Keratinocyte (primary cell): ENCODE results near the gene SNRPD3. TPM values are rescaled to one million over a fixed set of nuclear protein-coding genes. Genes with fewer than 3 reads are reported as not detected.

Source experiments
- DNase-seq: peaks from one replicate; pipeline ENCODE4 v3.0.0-alpha.2; 2011; ENCODE audit warnings: low read depth, missing footprints, low spot score
- FAIRE-seq: peaks from 2 replicates; lab custom pipeline; 2011; peaks lifted over from hg19 to GRCh38; lab: Jason Lieb, UNC
- H2AFZ ChIP-seq: 2 replicates; pipeline ENCODE4 v1.6.0; 2012; ENCODE audit warnings: low read length, control low read depth, inconsistent platforms; ENCODE audit not compliant: control insufficient read depth
- H3K27ac ChIP-seq: 2 replicates; pipeline ENCODE4 v1.5.1; 2011; ENCODE audit warnings: low read length; ENCODE audit not compliant: control insufficient read depth, insufficient read depth
- H3K27me3 ChIP-seq: 3 replicates; pipeline ENCODE4 v1.6.0; 2011; ENCODE audit warnings: low read length; ENCODE audit not compliant: control insufficient read depth, insufficient read depth; ENCODE audit errors: extremely low read depth
- H3K36me3 ChIP-seq, 2 experiments: 2 replicates in 1 of 2; 3 replicates in 1 of 2; pipeline ENCODE4 v1.5.1; 2011; ENCODE audit warnings: low read length in 2 of 2, mild to moderate bottlenecking in 1 of 2; ENCODE audit not compliant: control insufficient read depth in 2 of 2, insufficient read depth in 2 of 2; ENCODE audit errors: extremely low read depth in 1 of 2
- H3K4me1 ChIP-seq: 3 replicates; pipeline ENCODE4 v1.5.1; 2011; ENCODE audit warnings: low read length; ENCODE audit not compliant: control insufficient read depth, insufficient read depth; ENCODE audit errors: extremely low read depth
- H3K4me2 ChIP-seq: 3 replicates; pipeline ENCODE4 v1.6.0; 2011; ENCODE audit warnings: low read depth, low read length; ENCODE audit not compliant: control insufficient read depth, insufficient read depth; ENCODE audit errors: extremely low read depth
- H3K4me3 ChIP-seq, 3 experiments: fragments of 200-600 bp in 1 of 3; sonication (generic) in 1 of 3; 2 replicates in 2 of 3; 3 replicates in 1 of 3; pipeline ENCODE4 v1.5.1; 2011 to 2016; ENCODE audit warnings: low read length in 3 of 3, mild to moderate bottlenecking in 3 of 3, control low read depth in 2 of 3, inconsistent platforms in 1 of 3, low read depth in 1 of 3, mixed read lengths in 1 of 3, mixed run types in 1 of 3, moderate library complexity in 1 of 3; ENCODE audit not compliant: control insufficient read depth in 2 of 3, insufficient read depth in 2 of 3; ENCODE audit errors: extremely low read depth in 1 of 3
- H3K79me2 ChIP-seq: 2 replicates; pipeline ENCODE4 v1.6.0; 2012; ENCODE audit warnings: low read length; ENCODE audit not compliant: control insufficient read depth, insufficient read depth
- H3K9ac ChIP-seq: 3 replicates; pipeline ENCODE4 v1.6.0; 2011; ENCODE audit warnings: low read length; ENCODE audit not compliant: control insufficient read depth, insufficient read depth; ENCODE audit errors: extremely low read depth
- H3K9me1 ChIP-seq: 3 replicates; pipeline ENCODE4 v1.6.0; 2011; ENCODE audit warnings: low read length; ENCODE audit not compliant: control insufficient read depth, insufficient read depth; ENCODE audit errors: extremely low read depth
- H3K9me3 ChIP-seq: 2 replicates; pipeline ENCODE4 v1.5.1; 2012; ENCODE audit warnings: low read depth, low read length; ENCODE audit not compliant: control insufficient read depth
- H4K20me1 ChIP-seq: 3 replicates; pipeline ENCODE4 v1.6.0; 2011; ENCODE audit warnings: low read length; ENCODE audit not compliant: control insufficient read depth, insufficient read depth; ENCODE audit errors: extremely low read depth
- EZH2 ChIP-seq: IDR thresholded peaks from one replicate; pipeline ENCODE4 v1.6.1; 2012; ENCODE audit warnings: inconsistent platforms, mild to moderate bottlenecking, low read length, moderate library complexity
- dilution Hi-C: fragments of 300-500 bp; cut with MboI; formaldehyde crosslinking; loops from one replicate; pipeline ENCODE4 v1.7.0; 2020; ENCODE audit warnings: low sequenced_read_pairs; ENCODE audit not compliant: extremely low pct_ligation_motif_present
- polyA plus RNA-seq, 5 experiments: library from polyadenylated mRNA; depleted of rRNA in 3 of 5; stranded (reverse) in 3 of 5; stranded (forward) in 1 of 5; unstranded in 1 of 5; fragments of >200 nt; gene quantifications; 1 replicate in 1 of 5; 2 replicates in 3 of 5; 3 replicates in 1 of 5; pipeline versions ENCODE4 v1.2.1 to v1.2.3, GENCODE V29; 2011 to 2012; ENCODE audit warnings: missing spikeins in 2 of 5, low read depth in 1 of 5, low replicate concordance in 1 of 5
- TF ChIP-seq, protein P1 (sequence below), 3 experiments: IDR thresholded peaks in 1 of 3; conservative IDR thresholded peaks in 1 of 3; optimal IDR thresholded peaks in 1 of 3; 2 replicates in 2 of 3; 3 replicates in 1 of 3; pipeline versions ENCODE3 to v1.5.1; 2011; ENCODE audit warnings: low read length in 3 of 3, mild to moderate bottlenecking in 3 of 3, moderate library complexity in 2 of 3, control low read depth in 1 of 3, inconsistent platforms in 1 of 3; ENCODE audit not compliant: insufficient read depth in 2 of 3; ENCODE audit errors: extremely low read depth in 1 of 3

The SNRPD3 gene
- polyA plus RNA-seq, 1 donor (not counting 4 experiments of a cell fraction or from before 2014, with no cell fraction given): 135 TPM

- dilution Hi-C loops: no loop called here
- H3K9me3 ChIP-seq: no peaks in the 10 kb centered on the region
- no peak overlapping the region for H3K27ac ChIP-seq
- H3K79me2 ChIP-seq: no peaks in the 10 kb centered on the region
- H3K4me1 ChIP-seq: no peaks in the 10 kb centered on the region
- H3K9me1 ChIP-seq: no peaks in the 10 kb centered on the region
- no peak overlapping the region for H2AFZ ChIP-seq
- H3K36me3 ChIP-seq: no peaks in the 10 kb centered on the region
- H3K27me3 ChIP-seq: peaks cover 15% of the 10 kb centered on the region
- TF ChIP-seq, protein P1, sequence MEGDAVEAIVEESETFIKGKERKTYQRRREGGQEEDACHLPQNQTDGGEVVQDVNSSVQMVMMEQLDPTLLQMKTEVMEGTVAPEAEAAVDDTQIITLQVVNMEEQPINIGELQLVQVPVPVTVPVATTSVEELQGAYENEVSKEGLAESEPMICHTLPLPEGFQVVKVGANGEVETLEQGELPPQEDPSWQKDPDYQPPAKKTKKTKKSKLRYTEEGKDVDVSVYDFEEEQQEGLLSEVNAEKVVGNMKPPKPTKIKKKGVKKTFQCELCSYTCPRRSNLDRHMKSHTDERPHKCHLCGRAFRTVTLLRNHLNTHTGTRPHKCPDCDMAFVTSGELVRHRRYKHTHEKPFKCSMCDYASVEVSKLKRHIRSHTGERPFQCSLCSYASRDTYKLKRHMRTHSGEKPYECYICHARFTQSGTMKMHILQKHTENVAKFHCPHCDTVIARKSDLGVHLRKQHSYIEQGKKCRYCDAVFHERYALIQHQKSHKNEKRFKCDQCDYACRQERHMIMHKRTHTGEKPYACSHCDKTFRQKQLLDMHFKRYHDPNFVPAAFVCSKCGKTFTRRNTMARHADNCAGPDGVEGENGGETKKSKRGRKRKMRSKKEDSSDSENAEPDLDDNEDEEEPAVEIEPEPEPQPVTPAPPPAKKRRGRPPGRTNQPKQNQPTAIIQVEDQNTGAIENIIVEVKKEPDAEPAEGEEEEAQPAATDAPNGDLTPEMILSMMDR (optimal IDR thresholded peaks at IDR 0.05 in 1 of 3, IDR thresholded peaks at IDR 0.05 in 1 of 3, conservative IDR thresholded peaks at IDR 0.05 in 1 of 3; ENCODE audit: extremely low read depth in 1 of 3, insufficient read depth in 2 of 3, low read length in 3 of 3): no peak
- no peak for DNase-seq
- no peak overlapping the region for H3K9ac ChIP-seq
- H3K4me3 ChIP-seq: no peak overlapping the region
- H4K20me1 ChIP-seq: no peaks in the 10 kb centered on the region
- no peak for FAIRE-seq
- H3K4me2 ChIP-seq: no peak overlapping the region
Measured at GRCh38 chr22:24507716-24508115, 48.1 kb upstream of the SNRPD3 start.

DNA sequence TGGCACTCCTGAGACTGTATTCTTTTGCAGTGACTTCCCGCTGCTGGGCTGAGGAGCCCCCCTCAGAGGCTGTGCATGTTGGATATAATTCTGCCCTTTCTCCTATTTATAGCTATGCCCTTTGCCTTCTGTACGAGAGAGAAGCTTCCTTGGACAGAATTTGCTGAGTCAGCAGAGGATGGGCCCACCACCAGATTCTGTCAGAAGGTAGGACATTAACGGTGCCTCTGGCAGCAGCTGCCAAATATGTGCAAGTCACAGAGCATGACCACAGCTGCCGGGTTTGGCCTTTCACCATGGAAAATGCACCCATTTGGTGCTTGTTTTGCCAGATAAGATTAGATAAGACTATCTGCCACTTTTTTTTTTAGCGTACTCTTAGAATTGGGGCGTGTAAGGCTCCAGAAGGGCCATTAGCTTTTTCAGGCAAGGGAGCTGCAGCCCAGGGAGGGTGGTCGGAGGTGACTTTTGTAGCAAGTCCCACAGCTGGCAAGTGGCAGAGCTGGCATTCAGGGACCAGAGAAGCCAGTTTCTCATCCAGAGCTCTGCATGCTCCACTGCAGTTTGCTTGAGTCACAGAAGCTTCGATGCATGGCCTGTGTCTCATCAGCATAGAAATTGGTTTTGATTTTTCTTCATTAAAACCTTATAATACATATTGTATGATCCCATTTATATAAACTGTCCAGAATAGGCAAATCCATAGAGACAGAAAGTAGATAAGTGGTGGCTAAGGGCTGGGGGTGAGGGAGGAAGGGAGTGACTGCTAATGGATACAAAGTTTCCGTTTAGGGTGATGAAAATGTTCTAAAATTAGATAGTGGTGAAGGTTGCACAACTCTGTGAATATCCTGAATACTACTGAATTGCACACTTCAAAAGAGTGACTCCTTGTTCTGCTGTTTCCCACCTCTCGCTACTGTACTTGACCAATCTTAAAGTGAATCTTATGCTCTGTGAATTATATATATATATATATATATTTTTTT, 44.9 kb upstream of the SNRPD3 start:
- no peak overlapping the region for H3K4me2 ChIP-seq

More for the DNA sequence above, 44.9 kb upstream of the SNRPD3 start:
- DNase-seq (no peak), FAIRE-seq (no peak)
- Histone ChIP-seq H3K79me2 (no peaks in the 10 kb centered on the region), H3K36me3 (no peaks in the 10 kb centered on the region), H4K20me1 (no peaks in the 10 kb centered on the region), H3K27me3 (peaks cover 28% of the 10 kb centered on the region), H3K9ac (no peak overlapping the region), H3K9me1 (no peaks in the 10 kb centered on the region), H3K27ac (no peak overlapping the region), H3K4me3 (no peak overlapping the region), H3K9me3 (no peaks in the 10 kb centered on the region), H2AFZ (no peak overlapping the region), H3K4me1 (no peaks in the 10 kb centered on the region)
- TF ChIP-seq EZH2: no peak
- TF ChIP-seq, protein P1 (optimal IDR thresholded peaks at IDR 0.05 in 1 of 3, IDR thresholded peaks at IDR 0.05 in 1 of 3, conservative IDR thresholded peaks at IDR 0.05 in 1 of 3; ENCODE audit: extremely low read depth in 1 of 3, insufficient read depth in 2 of 3, low read length in 3 of 3): no peak
- dilution Hi-C loops: no loop called here
